Measurements from ENCODE around the gene COL18A1. TPM values are rescaled to one million over a fixed set of nuclear protein-coding genes. Genes with fewer than 3 reads are reported as not detected.
"Not testable (repeated sequence)": the region's sequence is repeated elsewhere in the genome, so short reads cannot be mapped to it uniquely, and the experiment has no call there.

COL18A1 gene
- total RNA-seq, 1 experiment from 2014 or later, result 72.9 TPM

GRCh38 chr21:45517249-45518065, 112.5 kb downstream of the COL18A1 start:
- DNase-seq (ENCODE audit: low spot score), result no peak

GRCh38 chr21:45518742-45519141, 113.8 kb downstream of the COL18A1 start:
- DNase-seq (ENCODE audit: low spot score), result no peak

- no peak for DNase-seq (ENCODE audit: low spot score)
These were observed 114.2 kb downstream of the COL18A1 start for GRCh38 chr21:45519182-45519581.

GRCh38 chr21:45521241-45521640, 116.3 kb downstream of the COL18A1 start:
- DNase-seq (ENCODE audit: low spot score), result no peak

- no peak for DNase-seq (ENCODE audit: low spot score)
These were observed 117.4 kb downstream of the COL18A1 start for GRCh38 chr21:45522381-45522780.

GRCh38 chr21:45522986-45523385, 118.0 kb downstream of the COL18A1 start:
- no peak for DNase-seq (ENCODE audit: low spot score)

GRCh38 chr21:45523411-45524101, 118.6 kb downstream of the COL18A1 start:
- no peak for DNase-seq (ENCODE audit: low spot score)

- no peak for DNase-seq (ENCODE audit: low spot score)
These were observed 119.8 kb downstream of the COL18A1 start for GRCh38 chr21:45524756-45525152.

GRCh38 chr21:45525153-45525909, 120.4 kb downstream of the COL18A1 start:
- DNase-seq (ENCODE audit: low spot score), result no peak

- DNase-seq (ENCODE audit: low spot score), result no peak
These were observed 120.9 kb downstream of the COL18A1 start for GRCh38 chr21:45525910-45526306.

- DNase-seq (ENCODE audit: low spot score), result not testable (repeated sequence)
These were observed 122.4 kb downstream of the COL18A1 start for GRCh38 chr21:45527151-45527999.

- DNase-seq (ENCODE audit: low spot score), result no peak
These were observed 123.2 kb downstream of the COL18A1 start for GRCh38 chr21:45528028-45528705.

GRCh38 chr21:45528981-45529784, 124.2 kb downstream of the COL18A1 start:
- DNase-seq (ENCODE audit: low spot score), result no peak

- no peak for DNase-seq (ENCODE audit: low spot score)
These were observed 124.9 kb downstream of the COL18A1 start for GRCh38 chr21:45529785-45530422.

- no peak for DNase-seq (ENCODE audit: low spot score)
These were observed 125.6 kb downstream of the COL18A1 start for GRCh38 chr21:45530423-45531113.

- DNase-seq (ENCODE audit: low spot score), result not testable (repeated sequence)
These were observed 126.1 kb downstream of the COL18A1 start for GRCh38 chr21:45531114-45531392.

- no peak for DNase-seq (ENCODE audit: low spot score)
These were observed 126.6 kb downstream of the COL18A1 start for GRCh38 chr21:45531393-45532215.

GRCh38 chr21:45532826-45533360, 127.9 kb downstream of the COL18A1 start:
- no peak for DNase-seq (ENCODE audit: low spot score)

Measured in A172 (cell line).